Endothelial cell of umbilical vein (primary cell): ENCODE data around the gene MYO9B. TPM values are rescaled to one million over a fixed set of nuclear protein-coding genes. Genes with fewer than 3 reads are reported as not detected.

Experiments
- BruUV-seq: library from RNA; stranded (reverse); fragments of 400-500 nt; replicated peaks from 2 replicates; lab custom pipeline; 2021; lab: Mats Ljungman, UMichigan
- CTCF ChIA-PET: fragments of 300-600, 350-600 bp; sonication (Branson Sonifier 250); formaldehyde crosslinking; loops from one replicate; lab custom pipeline; 2021; ENCODE audit warnings: antibody characterized with exemption, inconsistent platforms; lab: Charles Lee
- POLR2A ChIA-PET: fragments of 300-600, 350-600 bp; sonication (Branson Sonifier 250); formaldehyde crosslinking; loops from one replicate; lab custom pipeline; 2021; ENCODE audit warnings: antibody characterized with exemption, inconsistent platforms; lab: Charles Lee
- DNase-seq: peaks from one replicate; pipeline ENCODE4 v3.0.0-alpha.2; 2011; ENCODE audit warnings: low read depth, low spot score
- FAIRE-seq: peaks from 2 replicates; lab custom pipeline; 2011; peaks lifted over from hg19 to GRCh38; lab: Jason Lieb, UNC
- H2AFZ ChIP-seq: 2 replicates; pipeline ENCODE4 v1.6.0; 2012; ENCODE audit warnings: low read depth, low read length, control low read depth, inconsistent platforms
- H3K27ac ChIP-seq: 2 replicates; pipeline ENCODE4 v1.5.1; 2011; ENCODE audit warnings: low read depth, mild to moderate bottlenecking, control low read depth, low read length, moderate library complexity; ENCODE audit not compliant: insufficient read depth
- H3K27me3 ChIP-seq, 2 experiments: 2 replicates each; pipeline versions ENCODE4 v1.6.0 to v1.6.1; 2011; ENCODE audit warnings: low read length in 2 of 2, mixed read lengths in 1 of 2; ENCODE audit not compliant: control insufficient read depth in 2 of 2, insufficient read depth in 2 of 2
- H3K36me3 ChIP-seq, 2 experiments: 2 replicates in 1 of 2; 3 replicates in 1 of 2; pipeline ENCODE4 v1.5.1; 2011; ENCODE audit warnings: low read length in 2 of 2, mild to moderate bottlenecking in 1 of 2, moderate library complexity in 1 of 2; ENCODE audit not compliant: control insufficient read depth in 2 of 2, insufficient read depth in 2 of 2; ENCODE audit errors: extremely low read depth in 1 of 2
- H3K4me1 ChIP-seq: 3 replicates; pipeline ENCODE4 v1.5.1; 2011; ENCODE audit warnings: mild to moderate bottlenecking, low read length; ENCODE audit not compliant: control insufficient read depth, insufficient read depth; ENCODE audit errors: extremely low read depth
- H3K4me2 ChIP-seq: 2 replicates; pipeline ENCODE4 v1.6.1; 2011; ENCODE audit warnings: low read length, control low read depth, mixed read lengths; ENCODE audit not compliant: insufficient read depth
- H3K4me3 ChIP-seq, 3 experiments: fragments of 200-600 bp in 1 of 3; sonication (generic), shearing (Covaris generic) in 1 of 3; replicated peaks in 1 of 3; 2 replicates each; pipeline ENCODE4 v1.5.1; 2011 to 2016; ENCODE audit warnings: control low read depth in 3 of 3, low read length in 3 of 3, mild to moderate bottlenecking in 2 of 3, inconsistent platforms in 1 of 3, low read depth in 1 of 3, moderate library complexity in 1 of 3; ENCODE audit not compliant: insufficient read depth in 1 of 3
- H3K79me2 ChIP-seq: 2 replicates; pipeline ENCODE4 v1.6.0; 2012; ENCODE audit warnings: low read length, inconsistent platforms; ENCODE audit not compliant: control insufficient read depth, insufficient read depth
- H3K9ac ChIP-seq: replicated peaks from 2 replicates; pipeline ENCODE3; 2011; ENCODE audit warnings: low read length, control low read depth; ENCODE audit not compliant: insufficient read depth; ENCODE audit errors: extremely low read depth
- H3K9me1 ChIP-seq: replicated peaks from 3 replicates; pipeline ENCODE4 v1.6.0; 2011; ENCODE audit warnings: mild to moderate bottlenecking, low read length; ENCODE audit not compliant: control insufficient read depth, insufficient read depth; ENCODE audit errors: extremely low read depth
- H3K9me3 ChIP-seq: replicated peaks from 2 replicates; pipeline ENCODE4 v1.5.1; 2012; ENCODE audit warnings: low read length, inconsistent platforms; ENCODE audit not compliant: control insufficient read depth, insufficient read depth
- H4K20me1 ChIP-seq: replicated peaks from 2 replicates; pipeline ENCODE3; 2011; ENCODE audit warnings: mild to moderate bottlenecking, low read length; ENCODE audit not compliant: control insufficient read depth, insufficient read depth; ENCODE audit errors: extremely low read depth
- CTCF ChIP-seq, 2 donors: IDR thresholded peaks; 1 replicate in 1 of 2; 2 replicates in 1 of 2; pipeline ENCODE4 v1.5.1; 2011; ENCODE audit warnings: low read length in 2 of 2, mild to moderate bottlenecking in 2 of 2, moderate library complexity in 2 of 2, control low read depth in 1 of 2, inconsistent platforms in 1 of 2, low read depth in 1 of 2; ENCODE audit not compliant: insufficient read depth in 1 of 2; ENCODE audit errors: extremely low read depth in 1 of 2
- EZH2 ChIP-seq: IDR thresholded peaks from 2 replicates; pipeline ENCODE4 v1.6.1; 2012; ENCODE audit warnings: borderline replicate concordance, low read depth, mild to moderate bottlenecking, moderate library complexity, low read length, inconsistent platforms; ENCODE audit not compliant: severe bottlenecking
- FOS ChIP-seq: IDR thresholded peaks from 2 replicates; pipeline ENCODE4 v1.6.1; 2011; ENCODE audit warnings: mild to moderate bottlenecking, low read length, moderate library complexity, borderline replicate concordance; ENCODE audit not compliant: insufficient read depth
- GATA2 ChIP-seq: IDR thresholded peaks from 2 replicates; pipeline ENCODE4 v1.7.0; 2011; ENCODE audit warnings: low read depth, mild to moderate bottlenecking, moderate library complexity, mixed read lengths, low read length; ENCODE audit not compliant: insufficient read length, insufficient read depth
- JUN ChIP-seq: IDR thresholded peaks from 2 replicates; pipeline ENCODE4 v1.6.1; 2011; ENCODE audit warnings: borderline replicate concordance, low read depth; ENCODE audit not compliant: insufficient read length, insufficient read depth
- MYC ChIP-seq: IDR thresholded peaks from one replicate; pipeline ENCODE4 v1.6.1; 2011; ENCODE audit warnings: mild to moderate bottlenecking, low read depth, low read length
- POLR2A ChIP-seq: IDR thresholded peaks from 2 replicates; pipeline ENCODE4 v1.6.1; 2012; ENCODE audit warnings: low read depth, mild to moderate bottlenecking, control low read depth, low read length
- POLR2AphosphoS5 ChIP-seq: IDR thresholded peaks from 2 replicates; pipeline ENCODE4 v1.6.1; 2012; ENCODE audit warnings: low read depth, mild to moderate bottlenecking, control low read depth, low read length, moderate library complexity; ENCODE audit not compliant: insufficient read depth
- dilution Hi-C: fragments of 300-500 bp; cut with MboI; formaldehyde crosslinking; loops from one replicate; pipeline ENCODE4 v1.15.0; 2019; ENCODE audit warnings: low sequenced_read_pairs; ENCODE audit not compliant: extremely low pct_ligation_motif_present
- intact Hi-C: fragments of 100-400 bp; cut with micrococcal nuclease; formaldehyde crosslinking; loops from one replicate; pipeline ENCODE4 v1.10.0; 2022
- polyA plus RNA-seq, 4 experiments: library from polyadenylated mRNA; depleted of rRNA in 3 of 4; stranded (reverse) in 3 of 4; unstranded in 1 of 4; fragments of >200 nt; gene quantifications; 2 replicates each; pipeline versions ENCODE4 v1.2.1 to v1.2.3, GENCODE V29; 2011 to 2012; ENCODE audit warnings: missing spikeins in 1 of 4
- total RNA-seq: library from RNA; stranded (reverse); gene quantifications from 2 replicates; pipeline ENCODE4 v1.2.3, GENCODE V29; 2021
- TF ChIP-seq, protein P1 (sequence below): IDR thresholded peaks from 2 replicates; pipeline ENCODE4 v1.6.1; 2011; ENCODE audit not compliant: insufficient read depth, insufficient read length

Gene MYO9B
- total and polyA plus RNA-seq, 2 donors (not counting 3 experiments of a cell fraction or from before 2014, with no cell fraction given) = 64.4 to 119 TPM

DNA sequence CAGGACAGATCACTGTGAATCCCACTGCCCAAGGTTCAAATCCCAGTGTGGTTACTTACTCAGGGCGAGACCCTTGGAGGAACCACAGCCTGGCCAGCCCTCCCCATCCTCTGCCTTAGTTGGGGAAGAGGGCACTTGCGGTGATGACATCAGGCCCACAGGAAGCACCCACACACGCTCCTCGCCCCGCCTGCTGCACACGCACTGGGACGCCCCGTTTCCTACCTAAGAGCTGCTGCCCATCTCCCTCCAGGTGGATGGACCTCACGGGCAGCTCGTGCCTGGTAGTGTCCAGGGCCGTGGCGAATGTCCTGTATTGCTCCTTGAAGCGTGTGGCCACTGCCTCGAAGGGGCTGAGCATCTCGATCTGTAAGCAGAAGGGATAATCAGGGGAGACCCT is 19.9 kb upstream of the MYO9B start:
- BruUV-seq = no TSS peak
- DNase-seq (no peak), FAIRE-seq (no peak)
- no peak overlapping the region for H3K4me2 ChIP-seq
- H3K9me1 ChIP-seq = no peaks in the 10 kb centered on the region
- no peak overlapping the region for H2AFZ ChIP-seq
- intact Hi-C loops (no loop called here), dilution Hi-C loops (no loop called here)
- no peak overlapping the region for H3K9ac ChIP-seq
- ChIA-PET CTCF (interaction anchor here (2.8 kb wide), 1 partner anchor 341 kb away, joined by 13 read pairs; no protein-coding TSS in a partner anchor), POLR2A (no interaction called here)
- no peak overlapping the region for H3K4me3 ChIP-seq
- H3K9me3 ChIP-seq = no peaks in the 10 kb centered on the region
- TF ChIP-seq CTCF (IDR thresholded peaks at IDR 0.05; ENCODE audit: extremely low read depth in 1 of 2, insufficient read depth in 1 of 2, low read depth in 1 of 2, low read length in 2 of 2) (no peak), JUN (no peak), FOS (no peak), POLR2A (no peak)
- TF ChIP-seq, protein P1, sequence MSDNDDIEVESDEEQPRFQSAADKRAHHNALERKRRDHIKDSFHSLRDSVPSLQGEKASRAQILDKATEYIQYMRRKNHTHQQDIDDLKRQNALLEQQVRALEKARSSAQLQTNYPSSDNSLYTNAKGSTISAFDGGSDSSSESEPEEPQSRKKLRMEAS = no peak
- H3K4me1 ChIP-seq = no peaks in the 10 kb centered on the region
- H3K27me3 ChIP-seq = no peaks in the 10 kb centered on the region
- H3K27ac ChIP-seq = no peak overlapping the region
- H3K79me2 ChIP-seq = no peaks in the 10 kb centered on the region
- no peaks in the 10 kb centered on the region for H4K20me1 ChIP-seq
- H3K36me3 ChIP-seq = peaks cover 8% of the 10 kb centered on the region in 2 experiments

- CTCF ChIA-PET = interaction anchor here (0.9 to 2.0 kb wide), 2 partner anchors 286 to 344 kb away, joined by 4 to 6 read pairs; no protein-coding TSS in a partner anchor
- no TSS peak for BruUV-seq
- dilution Hi-C loops = no loop called here
Measured at GRCh38 chr19:17058236-17058635, 17.3 kb upstream of the MYO9B start.

More at GRCh38 chr19:17058236-17058635, 17.3 kb upstream of the MYO9B start:
- intact Hi-C loops = no loop called here
- TF ChIP-seq MYC = no peak
- TF ChIP-seq, protein P1 = no peak
- TF ChIP-seq FOS = no peak
- no peak for TF ChIP-seq POLR2A
- TF ChIP-seq POLR2AphosphoS5 = no peak
- no peak for TF ChIP-seq EZH2
- no peak for TF ChIP-seq GATA2
- TF ChIP-seq JUN = no peak
- Histone ChIP-seq H3K9me3 (no peaks in the 10 kb centered on the region), H3K4me1 (no peaks in the 10 kb centered on the region), H3K36me3 (peaks cover 6% of the 10 kb centered on the region in 2 experiments), H3K79me2 (peaks cover 2% of the 10 kb centered on the region), H3K27ac (no peak overlapping the region), H3K4me2 (no peak overlapping the region), H4K20me1 (no peaks in the 10 kb centered on the region), H2AFZ (no peak overlapping the region), H3K9ac (no peak overlapping the region), H3K4me3 (no peak overlapping the region), H3K27me3 (no peaks in the 10 kb centered on the region), H3K9me1 (no peaks in the 10 kb centered on the region)
- FAIRE-seq (no peak), DNase-seq (no peak)
- POLR2A ChIA-PET = no interaction called here
